HEK293 (cell line): ENCODE data around the gene NEIL1.

ENCODE experiments used
- FEZF1 ChIP-seq: fragments of 450-650 bp; formaldehyde crosslinking; IDR thresholded peaks from 2 replicates; pipeline ENCODE4 v1.5.1; 2016; ENCODE audit warnings: missing biosample characterization, missing genetic modification characterization
- GLI4 ChIP-seq: fragments of 450-650 bp; formaldehyde crosslinking; IDR thresholded peaks from 2 replicates; pipeline ENCODE4 v1.5.1; 2016; ENCODE audit warnings: missing biosample characterization, missing genetic modification characterization
- OSR2 ChIP-seq: fragments of 450-650 bp; formaldehyde crosslinking; IDR thresholded peaks from 2 replicates; pipeline ENCODE4 v1.5.1; 2016; ENCODE audit warnings: missing biosample characterization, missing genetic modification characterization
- OVOL3 ChIP-seq: fragments of 450-650 bp; formaldehyde crosslinking; IDR thresholded peaks from 2 replicates; pipeline ENCODE4 v1.5.1; 2016; ENCODE audit warnings: missing biosample characterization, missing genetic modification characterization
- TRIM28 ChIP-seq: IDR thresholded peaks from 2 replicates; pipeline ENCODE4 v1.6.1; 2011; ENCODE audit warnings: low read length, control low read depth, borderline replicate concordance
- YY2 ChIP-seq: fragments of 450-650 bp; formaldehyde crosslinking; IDR thresholded peaks from 2 replicates; pipeline ENCODE4 v1.5.1; 2016; ENCODE audit warnings: missing biosample characterization, missing genetic modification characterization
- ZFP69B ChIP-seq: fragments of 450-650 bp; formaldehyde crosslinking; IDR thresholded peaks from 2 replicates; pipeline ENCODE4 v1.5.1; 2016; ENCODE audit warnings: missing biosample characterization, missing genetic modification characterization
- ZNF114 ChIP-seq: fragments of 450-650 bp; formaldehyde crosslinking; IDR thresholded peaks from 2 replicates; pipeline ENCODE4 v1.5.0; 2017; ENCODE audit warnings: missing biosample characterization, missing genetic modification characterization
- ZNF132 ChIP-seq: fragments of 450-650 bp; formaldehyde crosslinking; IDR thresholded peaks from 2 replicates; pipeline ENCODE4 v1.5.1; 2017; ENCODE audit warnings: missing biosample characterization, missing genetic modification characterization, borderline replicate concordance
- ZNF174 ChIP-seq: fragments of 450-650 bp; formaldehyde crosslinking; IDR thresholded peaks from 2 replicates; pipeline ENCODE4 v1.5.0; 2017; ENCODE audit warnings: missing biosample characterization, mild to moderate bottlenecking, missing genetic modification characterization
- ZNF2 ChIP-seq: fragments of 450-650 bp; formaldehyde crosslinking; IDR thresholded peaks from 2 replicates; pipeline ENCODE4 v1.5.1; 2016; ENCODE audit warnings: missing biosample characterization, missing genetic modification characterization
- ZNF23 ChIP-seq: fragments of 450-650 bp; formaldehyde crosslinking; IDR thresholded peaks from 2 replicates; pipeline ENCODE4 v1.5.1; 2016; ENCODE audit warnings: missing biosample characterization, missing genetic modification characterization, borderline replicate concordance
- ZNF24 ChIP-seq: fragments of 450-650 bp; formaldehyde crosslinking; IDR thresholded peaks from 2 replicates; pipeline ENCODE4 v1.5.1; 2016; ENCODE audit warnings: missing biosample characterization, missing genetic modification characterization
- ZNF341 ChIP-seq: fragments of 450-650 bp; formaldehyde crosslinking; IDR thresholded peaks from 2 replicates; pipeline ENCODE4; 2016; ENCODE audit warnings: low read depth, missing biosample characterization, missing genetic modification characterization
- ZNF391 ChIP-seq: fragments of 450-650 bp; formaldehyde crosslinking; IDR thresholded peaks from 2 replicates; pipeline ENCODE4 v1.5.1; 2016; ENCODE audit warnings: low read depth, missing biosample characterization, missing genetic modification characterization, borderline replicate concordance
- ZNF48 ChIP-seq: fragments of 450-650 bp; formaldehyde crosslinking; IDR thresholded peaks from 2 replicates; pipeline ENCODE4 v1.5.1; 2016; ENCODE audit warnings: missing biosample characterization, missing genetic modification characterization
- ZNF558 ChIP-seq: fragments of 450-650 bp; formaldehyde crosslinking; IDR thresholded peaks from 2 replicates; pipeline ENCODE4 v1.5.1; 2016; ENCODE audit warnings: missing biosample characterization, missing genetic modification characterization
- ZNF623 ChIP-seq: fragments of 450-650 bp; formaldehyde crosslinking; IDR thresholded peaks from 2 replicates; pipeline ENCODE4 v1.5.1; 2016; ENCODE audit warnings: missing biosample characterization, missing genetic modification characterization
- ZNF670 ChIP-seq: fragments of 450-650 bp; formaldehyde crosslinking; IDR thresholded peaks from 2 replicates; pipeline ENCODE4 v1.5.1; 2016; ENCODE audit warnings: missing biosample characterization, missing genetic modification characterization, low read depth
- ZNF777 ChIP-seq: fragments of 450-650 bp; formaldehyde crosslinking; IDR thresholded peaks from 2 replicates; pipeline ENCODE4 v1.5.1; 2017; ENCODE audit warnings: missing biosample characterization, missing genetic modification characterization, borderline replicate concordance
- TF ChIP-seq, protein P1 (sequence below): fragments of 450-650 bp; formaldehyde crosslinking; IDR thresholded peaks from 2 replicates; pipeline ENCODE4 v1.5.1; 2016; ENCODE audit warnings: missing biosample characterization, missing genetic modification characterization
- TF ChIP-seq, protein P2 (sequence below): fragments of 450-650 bp; formaldehyde crosslinking; IDR thresholded peaks from 2 replicates; pipeline ENCODE4 v1.5.1; 2016; ENCODE audit warnings: missing biosample characterization, missing genetic modification characterization
- TF ChIP-seq, protein P3 (sequence below): fragments of 450-650 bp; formaldehyde crosslinking; optimal IDR thresholded peaks from 2 replicates; pipeline ENCODE3; 2016; ENCODE audit warnings: missing biosample characterization, mild to moderate bottlenecking, missing genetic modification characterization
- TF ChIP-seq, protein P4 (sequence below): fragments of 450-650 bp; formaldehyde crosslinking; IDR thresholded peaks from 2 replicates; pipeline ENCODE4 v1.5.1; 2016; ENCODE audit warnings: missing biosample characterization, missing genetic modification characterization, borderline replicate concordance
- TF ChIP-seq, protein P5 (sequence below): fragments of 450-650 bp; formaldehyde crosslinking; IDR thresholded peaks from 2 replicates; pipeline ENCODE4 v1.5.1; 2016; ENCODE audit warnings: missing biosample characterization, missing genetic modification characterization, low read depth

NEIL1 gene

DNA sequence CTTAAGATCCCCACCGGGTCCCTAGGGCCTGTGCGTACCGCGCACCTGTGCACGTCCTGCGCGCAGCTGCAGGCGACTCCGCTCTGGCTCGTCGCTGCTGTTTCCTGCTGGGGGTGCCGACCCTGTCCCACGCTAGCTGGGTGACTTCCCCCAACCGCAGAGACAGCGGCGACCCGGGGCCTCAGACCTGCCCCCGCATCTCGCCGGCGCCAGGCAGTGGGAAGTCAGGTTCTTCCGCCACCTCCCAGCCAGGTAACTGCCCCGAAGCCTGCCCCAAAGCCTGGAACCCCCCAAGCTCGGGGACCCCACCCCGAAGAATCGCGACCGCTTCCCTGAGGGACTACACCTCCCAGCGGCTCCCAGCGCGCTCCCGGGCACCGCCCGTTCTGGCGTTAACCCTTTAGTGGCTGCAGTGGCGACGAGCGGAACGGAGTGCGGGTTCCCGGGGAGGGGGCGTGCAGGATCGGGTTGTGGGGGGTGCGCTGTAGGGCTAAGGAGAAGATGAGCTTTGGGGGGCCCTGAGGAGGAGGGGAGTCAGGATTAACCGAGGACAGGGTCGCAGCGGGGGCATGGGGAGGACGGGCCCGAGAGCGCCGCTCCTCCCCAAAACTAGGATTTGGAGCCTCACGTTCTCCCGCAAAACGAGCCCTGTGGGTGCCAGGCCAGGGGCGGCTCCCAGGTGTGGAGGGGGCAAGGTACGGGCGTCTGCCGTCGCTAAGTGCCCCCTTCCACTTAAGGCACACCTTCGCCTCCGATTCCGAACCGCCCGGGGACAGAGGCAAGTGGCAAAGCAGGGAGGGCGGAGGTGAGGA lies 589 bp downstream of the NEIL1 start (continued):
- TF ChIP-seq, protein P1, sequence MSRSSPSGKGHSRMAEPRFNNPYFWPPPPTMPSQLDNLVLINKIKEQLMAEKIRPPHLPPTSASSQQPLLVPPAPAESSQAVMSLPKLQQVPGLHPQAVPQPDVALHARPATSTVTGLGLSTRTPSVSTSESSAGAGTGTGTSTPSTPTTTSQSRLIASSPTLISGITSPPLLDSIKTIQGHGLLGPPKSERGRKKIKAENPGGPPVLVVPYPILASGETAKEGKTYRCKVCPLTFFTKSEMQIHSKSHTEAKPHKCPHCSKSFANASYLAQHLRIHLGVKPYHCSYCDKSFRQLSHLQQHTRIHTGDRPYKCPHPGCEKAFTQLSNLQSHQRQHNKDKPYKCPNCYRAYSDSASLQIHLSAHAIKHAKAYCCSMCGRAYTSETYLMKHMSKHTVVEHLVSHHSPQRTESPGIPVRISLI (tag by site-specific recombination), result no peak
- TF ChIP-seq YY2 (tag by site-specific recombination), result no peak
- TF ChIP-seq, protein P2, sequence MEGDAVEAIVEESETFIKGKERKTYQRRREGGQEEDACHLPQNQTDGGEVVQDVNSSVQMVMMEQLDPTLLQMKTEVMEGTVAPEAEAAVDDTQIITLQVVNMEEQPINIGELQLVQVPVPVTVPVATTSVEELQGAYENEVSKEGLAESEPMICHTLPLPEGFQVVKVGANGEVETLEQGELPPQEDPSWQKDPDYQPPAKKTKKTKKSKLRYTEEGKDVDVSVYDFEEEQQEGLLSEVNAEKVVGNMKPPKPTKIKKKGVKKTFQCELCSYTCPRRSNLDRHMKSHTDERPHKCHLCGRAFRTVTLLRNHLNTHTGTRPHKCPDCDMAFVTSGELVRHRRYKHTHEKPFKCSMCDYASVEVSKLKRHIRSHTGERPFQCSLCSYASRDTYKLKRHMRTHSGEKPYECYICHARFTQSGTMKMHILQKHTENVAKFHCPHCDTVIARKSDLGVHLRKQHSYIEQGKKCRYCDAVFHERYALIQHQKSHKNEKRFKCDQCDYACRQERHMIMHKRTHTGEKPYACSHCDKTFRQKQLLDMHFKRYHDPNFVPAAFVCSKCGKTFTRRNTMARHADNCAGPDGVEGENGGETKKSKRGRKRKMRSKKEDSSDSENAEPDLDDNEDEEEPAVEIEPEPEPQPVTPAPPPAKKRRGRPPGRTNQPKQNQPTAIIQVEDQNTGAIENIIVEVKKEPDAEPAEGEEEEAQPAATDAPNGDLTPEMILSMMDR, result peak; percentile 84
- TF ChIP-seq GLI4, result no peak; the same call in 1 of the 2 replicates
- TF ChIP-seq, protein P3, sequence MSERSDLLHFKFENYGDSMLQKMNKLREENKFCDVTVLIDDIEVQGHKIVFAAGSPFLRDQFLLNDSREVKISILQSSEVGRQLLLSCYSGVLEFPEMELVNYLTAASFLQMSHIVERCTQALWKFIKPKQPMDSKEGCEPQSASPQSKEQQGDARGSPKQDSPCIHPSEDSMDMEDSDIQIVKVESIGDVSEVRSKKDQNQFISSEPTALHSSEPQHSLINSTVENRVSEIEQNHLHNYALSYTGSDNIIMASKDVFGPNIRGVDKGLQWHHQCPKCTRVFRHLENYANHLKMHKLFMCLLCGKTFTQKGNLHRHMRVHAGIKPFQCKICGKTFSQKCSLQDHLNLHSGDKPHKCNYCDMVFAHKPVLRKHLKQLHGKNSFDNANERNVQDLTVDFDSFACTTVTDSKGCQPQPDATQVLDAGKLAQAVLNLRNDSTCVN, result peak; percentile 99
- TF ChIP-seq ZNF558 (tag by site-specific recombination), result no peak
- no peak for TF ChIP-seq TRIM28
- no peak for TF ChIP-seq ZNF132
- TF ChIP-seq ZNF48 (tag by site-specific recombination), result no peak
- no peak; the same call in 1 of the 2 replicates for TF ChIP-seq ZNF623 (tag by site-specific recombination)
- no peak for TF ChIP-seq ZNF670 (tag by site-specific recombination)
- no peak for TF ChIP-seq FEZF1 (tag by site-specific recombination)
- TF ChIP-seq ZNF23 (tag by site-specific recombination), result no peak
- no peak for TF ChIP-seq ZNF174 (tag by site-specific recombination)
- TF ChIP-seq ZNF24 (tag by site-specific recombination), result peak; percentile 84
- TF ChIP-seq OVOL3 (tag by site-specific recombination), result 0 out of 2 replicates have a peak, but pooled peaks have one; percentile 11
- TF ChIP-seq ZNF114 (tag by site-specific recombination), result no peak
- TF ChIP-seq, protein P4, sequence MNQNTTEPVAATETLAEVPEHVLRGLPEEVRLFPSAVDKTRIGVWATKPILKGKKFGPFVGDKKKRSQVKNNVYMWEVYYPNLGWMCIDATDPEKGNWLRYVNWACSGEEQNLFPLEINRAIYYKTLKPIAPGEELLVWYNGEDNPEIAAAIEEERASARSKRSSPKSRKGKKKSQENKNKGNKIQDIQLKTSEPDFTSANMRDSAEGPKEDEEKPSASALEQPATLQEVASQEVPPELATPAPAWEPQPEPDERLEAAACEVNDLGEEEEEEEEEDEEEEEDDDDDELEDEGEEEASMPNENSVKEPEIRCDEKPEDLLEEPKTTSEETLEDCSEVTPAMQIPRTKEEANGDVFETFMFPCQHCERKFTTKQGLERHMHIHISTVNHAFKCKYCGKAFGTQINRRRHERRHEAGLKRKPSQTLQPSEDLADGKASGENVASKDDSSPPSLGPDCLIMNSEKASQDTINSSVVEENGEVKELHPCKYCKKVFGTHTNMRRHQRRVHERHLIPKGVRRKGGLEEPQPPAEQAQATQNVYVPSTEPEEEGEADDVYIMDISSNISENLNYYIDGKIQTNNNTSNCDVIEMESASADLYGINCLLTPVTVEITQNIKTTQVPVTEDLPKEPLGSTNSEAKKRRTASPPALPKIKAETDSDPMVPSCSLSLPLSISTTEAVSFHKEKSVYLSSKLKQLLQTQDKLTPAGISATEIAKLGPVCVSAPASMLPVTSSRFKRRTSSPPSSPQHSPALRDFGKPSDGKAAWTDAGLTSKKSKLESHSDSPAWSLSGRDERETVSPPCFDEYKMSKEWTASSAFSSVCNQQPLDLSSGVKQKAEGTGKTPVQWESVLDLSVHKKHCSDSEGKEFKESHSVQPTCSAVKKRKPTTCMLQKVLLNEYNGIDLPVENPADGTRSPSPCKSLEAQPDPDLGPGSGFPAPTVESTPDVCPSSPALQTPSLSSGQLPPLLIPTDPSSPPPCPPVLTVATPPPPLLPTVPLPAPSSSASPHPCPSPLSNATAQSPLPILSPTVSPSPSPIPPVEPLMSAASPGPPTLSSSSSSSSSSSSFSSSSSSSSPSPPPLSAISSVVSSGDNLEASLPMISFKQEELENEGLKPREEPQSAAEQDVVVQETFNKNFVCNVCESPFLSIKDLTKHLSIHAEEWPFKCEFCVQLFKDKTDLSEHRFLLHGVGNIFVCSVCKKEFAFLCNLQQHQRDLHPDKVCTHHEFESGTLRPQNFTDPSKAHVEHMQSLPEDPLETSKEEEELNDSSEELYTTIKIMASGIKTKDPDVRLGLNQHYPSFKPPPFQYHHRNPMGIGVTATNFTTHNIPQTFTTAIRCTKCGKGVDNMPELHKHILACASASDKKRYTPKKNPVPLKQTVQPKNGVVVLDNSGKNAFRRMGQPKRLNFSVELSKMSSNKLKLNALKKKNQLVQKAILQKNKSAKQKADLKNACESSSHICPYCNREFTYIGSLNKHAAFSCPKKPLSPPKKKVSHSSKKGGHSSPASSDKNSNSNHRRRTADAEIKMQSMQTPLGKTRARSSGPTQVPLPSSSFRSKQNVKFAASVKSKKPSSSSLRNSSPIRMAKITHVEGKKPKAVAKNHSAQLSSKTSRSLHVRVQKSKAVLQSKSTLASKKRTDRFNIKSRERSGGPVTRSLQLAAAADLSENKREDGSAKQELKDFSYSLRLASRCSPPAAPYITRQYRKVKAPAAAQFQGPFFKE (tag by site-specific recombination), result no peak
- peak; percentile 84; the same call in 1 of the 2 replicates for TF ChIP-seq ZFP69B (tag by site-specific recombination)
- peak; percentile 93 for TF ChIP-seq ZNF2 (tag by site-specific recombination)
- peak; percentile 91 for TF ChIP-seq ZNF391 (tag by site-specific recombination)
- peak; percentile 37; the same call in 1 of the 2 replicates for TF ChIP-seq OSR2 (tag by site-specific recombination)
- TF ChIP-seq ZNF777, result no peak
- TF ChIP-seq ZNF341 (tag by site-specific recombination), result peak; percentile 89
- TF ChIP-seq, protein P5, sequence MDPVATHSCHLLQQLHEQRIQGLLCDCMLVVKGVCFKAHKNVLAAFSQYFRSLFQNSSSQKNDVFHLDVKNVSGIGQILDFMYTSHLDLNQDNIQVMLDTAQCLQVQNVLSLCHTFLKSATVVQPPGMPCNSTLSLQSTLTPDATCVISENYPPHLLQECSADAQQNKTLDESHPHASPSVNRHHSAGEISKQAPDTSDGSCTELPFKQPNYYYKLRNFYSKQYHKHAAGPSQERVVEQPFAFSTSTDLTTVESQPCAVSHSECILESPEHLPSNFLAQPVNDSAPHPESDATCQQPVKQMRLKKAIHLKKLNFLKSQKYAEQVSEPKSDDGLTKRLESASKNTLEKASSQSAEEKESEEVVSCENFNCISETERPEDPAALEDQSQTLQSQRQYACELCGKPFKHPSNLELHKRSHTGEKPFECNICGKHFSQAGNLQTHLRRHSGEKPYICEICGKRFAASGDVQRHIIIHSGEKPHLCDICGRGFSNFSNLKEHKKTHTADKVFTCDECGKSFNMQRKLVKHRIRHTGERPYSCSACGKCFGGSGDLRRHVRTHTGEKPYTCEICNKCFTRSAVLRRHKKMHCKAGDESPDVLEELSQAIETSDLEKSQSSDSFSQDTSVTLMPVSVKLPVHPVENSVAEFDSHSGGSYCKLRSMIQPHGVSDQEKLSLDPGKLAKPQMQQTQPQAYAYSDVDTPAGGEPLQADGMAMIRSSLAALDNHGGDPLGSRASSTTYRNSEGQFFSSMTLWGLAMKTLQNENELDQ (tag by site-specific recombination), result no peak
